Panc1 (cell line): Measurements from ENCODE around the gene HELB. TPM values are rescaled to one million over a fixed set of nuclear protein-coding genes. Genes with fewer than 3 reads are reported as not detected.

ENCODE experiments used
- ATAC-seq: fragments of 200-7000 bp; cut with Tn5 transposase; 2 replicates; pipeline ENCODE4 v1.9.1; 2020; ENCODE audit warnings: mild to moderate bottlenecking, moderate library complexity
- BruUV-seq: library from RNA; stranded (reverse); fragments of 400-500 nt; replicated peaks from 2 replicates; lab custom pipeline; 2021; lab: Mats Ljungman, UMichigan
- CTCF ChIA-PET: fragments of 300-600 bp; sonication (Branson Sonifier 250); formaldehyde crosslinking; loops from one replicate; lab custom pipeline; 2022; ENCODE audit warnings: antibody characterized with exemption; lab: Charles Lee
- POLR2A ChIA-PET: fragments of 300-600 bp; sonication (Branson Sonifier 250); formaldehyde crosslinking; loops from one replicate; lab custom pipeline; 2022; ENCODE audit warnings: antibody characterized with exemption; lab: Charles Lee
- DNase-seq: peaks from one replicate; pipeline ENCODE4 v3.0.0-alpha.2; 2010; ENCODE audit warnings: low read depth, low spot score
- H3K27ac ChIP-seq: 2 replicates; pipeline ENCODE4 v1.5.1; 2011; ENCODE audit warnings: mild to moderate bottlenecking, low read length, inconsistent platforms
- H3K27me3 ChIP-seq: fragments of 200-500 bp; sonication (Bioruptor generic); 2 replicates; pipeline ENCODE4 v1.6.0; 2014; ENCODE audit warnings: low read length, inconsistent platforms; ENCODE audit not compliant: control insufficient read depth, insufficient read depth
- H3K36me3 ChIP-seq: fragments of 200-500 bp; sonication (Bioruptor generic); 2 replicates; pipeline ENCODE4 v1.5.1; 2014; ENCODE audit warnings: inconsistent platforms, mild to moderate bottlenecking, low read length, moderate library complexity; ENCODE audit not compliant: control insufficient read depth, insufficient read depth
- H3K4me1 ChIP-seq: 2 replicates; pipeline ENCODE4 v1.5.1; 2011; ENCODE audit warnings: inconsistent platforms, mild to moderate bottlenecking, low read length, moderate library complexity; ENCODE audit not compliant: control insufficient read depth, insufficient read depth
- H3K4me3 ChIP-seq, 2 experiments: 2 replicates each; pipeline ENCODE4 v1.5.1; 2011 to 2012; ENCODE audit warnings: low read depth in 2 of 2, low read length in 2 of 2, mild to moderate bottlenecking in 2 of 2, inconsistent platforms in 1 of 2, moderate library complexity in 1 of 2
- H3K9me3 ChIP-seq: fragments of 200-500 bp; sonication (Bioruptor generic); 2 replicates; pipeline ENCODE4 v1.5.1; 2014; ENCODE audit warnings: low read depth, mild to moderate bottlenecking, inconsistent platforms, low read length, moderate library complexity; ENCODE audit not compliant: control insufficient read depth, insufficient read depth
- POLR2AphosphoS5 ChIP-seq: IDR thresholded peaks from 2 replicates; pipeline ENCODE4 v1.6.1; 2012; ENCODE audit warnings: mild to moderate bottlenecking, low read depth, low read length, moderate library complexity
- SIN3A ChIP-seq: IDR thresholded peaks from 2 replicates; pipeline ENCODE4 v1.6.1; 2012; ENCODE audit warnings: low read depth, mild to moderate bottlenecking, low read length, moderate library complexity, borderline replicate concordance; ENCODE audit not compliant: insufficient read depth
- TCF7L2 ChIP-seq: IDR thresholded peaks from 2 replicates; pipeline ENCODE4 v1.6.1; 2011; ENCODE audit warnings: mild to moderate bottlenecking, low read depth, low read length, inconsistent platforms
- in situ Hi-C: cut with HindIII; loops from 2 replicates; pipeline ENCODE4 v1.10.0; 2016; ENCODE audit warnings: low sequenced_read_pairs, low pct_unique_long_range_greater_than_20kb
- intact Hi-C: fragments of 100-400 bp; cut with micrococcal nuclease; formaldehyde crosslinking; loops from one replicate; pipeline ENCODE4 v1.10.0; 2022; ENCODE audit not compliant: unreplicated experiment
- total RNA-seq: library from RNA; stranded (reverse); gene quantifications from one replicate; pipeline ENCODE4 v1.2.1, GENCODE V29; 2021; ENCODE audit not compliant: unreplicated experiment
- TF ChIP-seq, protein P1 (sequence below), 2 experiments: IDR thresholded peaks; 2 replicates each; pipeline ENCODE4 v1.6.1; 2011 to 2012; ENCODE audit warnings: low read depth in 2 of 2, control low read depth in 1 of 2, low read length in 1 of 2, mild to moderate bottlenecking in 1 of 2, moderate library complexity in 1 of 2; ENCODE audit not compliant: insufficient read depth in 1 of 2
- TF ChIP-seq, protein P2 (sequence below): fragments of 450-650 bp; IDR thresholded peaks from 2 replicates; pipeline ENCODE4 v1.5.1; 2017; ENCODE audit warnings: mild to moderate bottlenecking

The HELB gene
- total RNA-seq, 1 experiment from 2014 or later = 4.9 TPM

DNA sequence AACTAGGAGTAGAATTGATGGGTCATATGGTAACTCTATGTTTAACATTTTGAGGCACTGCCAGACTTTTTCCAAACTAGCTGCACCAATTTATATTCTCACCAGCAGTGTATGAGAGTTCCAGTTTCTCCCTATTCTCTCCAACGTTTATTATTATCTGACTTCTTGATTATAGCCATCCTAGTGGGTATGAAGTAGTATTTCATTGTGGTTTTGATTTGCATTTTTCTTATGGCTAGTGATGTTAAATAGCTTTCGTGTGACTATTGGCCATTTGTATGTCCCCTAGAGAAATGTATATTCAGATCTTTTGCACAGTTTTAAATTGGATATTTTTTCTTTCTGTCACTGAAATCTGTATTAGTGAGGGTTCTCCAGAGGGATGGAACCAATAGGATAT, 37.8 kb downstream of the HELB start:
- Histone ChIP-seq H3K4me3 (no peak overlapping the region), H3K36me3 (no peaks in the 10 kb centered on the region), H3K27ac (no peak overlapping the region), H3K4me1 (no peaks in the 10 kb centered on the region), H3K9me3 (peaks cover 3% of the 10 kb centered on the region; the same call in 1 of the 2 replicates), H3K27me3 (no peaks in the 10 kb centered on the region)
- DNase-seq (no peak), ATAC-seq (no peak)
- ChIA-PET POLR2A (no interaction called here), CTCF (no interaction called here)
- TF ChIP-seq, protein P1, sequence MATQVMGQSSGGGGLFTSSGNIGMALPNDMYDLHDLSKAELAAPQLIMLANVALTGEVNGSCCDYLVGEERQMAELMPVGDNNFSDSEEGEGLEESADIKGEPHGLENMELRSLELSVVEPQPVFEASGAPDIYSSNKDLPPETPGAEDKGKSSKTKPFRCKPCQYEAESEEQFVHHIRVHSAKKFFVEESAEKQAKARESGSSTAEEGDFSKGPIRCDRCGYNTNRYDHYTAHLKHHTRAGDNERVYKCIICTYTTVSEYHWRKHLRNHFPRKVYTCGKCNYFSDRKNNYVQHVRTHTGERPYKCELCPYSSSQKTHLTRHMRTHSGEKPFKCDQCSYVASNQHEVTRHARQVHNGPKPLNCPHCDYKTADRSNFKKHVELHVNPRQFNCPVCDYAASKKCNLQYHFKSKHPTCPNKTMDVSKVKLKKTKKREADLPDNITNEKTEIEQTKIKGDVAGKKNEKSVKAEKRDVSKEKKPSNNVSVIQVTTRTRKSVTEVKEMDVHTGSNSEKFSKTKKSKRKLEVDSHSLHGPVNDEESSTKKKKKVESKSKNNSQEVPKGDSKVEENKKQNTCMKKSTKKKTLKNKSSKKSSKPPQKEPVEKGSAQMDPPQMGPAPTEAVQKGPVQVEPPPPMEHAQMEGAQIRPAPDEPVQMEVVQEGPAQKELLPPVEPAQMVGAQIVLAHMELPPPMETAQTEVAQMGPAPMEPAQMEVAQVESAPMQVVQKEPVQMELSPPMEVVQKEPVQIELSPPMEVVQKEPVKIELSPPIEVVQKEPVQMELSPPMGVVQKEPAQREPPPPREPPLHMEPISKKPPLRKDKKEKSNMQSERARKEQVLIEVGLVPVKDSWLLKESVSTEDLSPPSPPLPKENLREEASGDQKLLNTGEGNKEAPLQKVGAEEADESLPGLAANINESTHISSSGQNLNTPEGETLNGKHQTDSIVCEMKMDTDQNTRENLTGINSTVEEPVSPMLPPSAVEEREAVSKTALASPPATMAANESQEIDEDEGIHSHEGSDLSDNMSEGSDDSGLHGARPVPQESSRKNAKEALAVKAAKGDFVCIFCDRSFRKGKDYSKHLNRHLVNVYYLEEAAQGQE (IDR thresholded peaks at IDR 0.05; ENCODE audit: insufficient read depth in 1 of 2, low read depth in 2 of 2, low read length in 1 of 2) = no peak
- TF ChIP-seq, protein P2, sequence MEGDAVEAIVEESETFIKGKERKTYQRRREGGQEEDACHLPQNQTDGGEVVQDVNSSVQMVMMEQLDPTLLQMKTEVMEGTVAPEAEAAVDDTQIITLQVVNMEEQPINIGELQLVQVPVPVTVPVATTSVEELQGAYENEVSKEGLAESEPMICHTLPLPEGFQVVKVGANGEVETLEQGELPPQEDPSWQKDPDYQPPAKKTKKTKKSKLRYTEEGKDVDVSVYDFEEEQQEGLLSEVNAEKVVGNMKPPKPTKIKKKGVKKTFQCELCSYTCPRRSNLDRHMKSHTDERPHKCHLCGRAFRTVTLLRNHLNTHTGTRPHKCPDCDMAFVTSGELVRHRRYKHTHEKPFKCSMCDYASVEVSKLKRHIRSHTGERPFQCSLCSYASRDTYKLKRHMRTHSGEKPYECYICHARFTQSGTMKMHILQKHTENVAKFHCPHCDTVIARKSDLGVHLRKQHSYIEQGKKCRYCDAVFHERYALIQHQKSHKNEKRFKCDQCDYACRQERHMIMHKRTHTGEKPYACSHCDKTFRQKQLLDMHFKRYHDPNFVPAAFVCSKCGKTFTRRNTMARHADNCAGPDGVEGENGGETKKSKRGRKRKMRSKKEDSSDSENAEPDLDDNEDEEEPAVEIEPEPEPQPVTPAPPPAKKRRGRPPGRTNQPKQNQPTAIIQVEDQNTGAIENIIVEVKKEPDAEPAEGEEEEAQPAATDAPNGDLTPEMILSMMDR = no peak
- TF ChIP-seq TCF7L2 (no peak), POLR2AphosphoS5 (no peak), SIN3A (no peak)
- BruUV-seq = no TSS peak
- in situ Hi-C loops (no loop called here), intact Hi-C loops (no loop called here)

DNA sequence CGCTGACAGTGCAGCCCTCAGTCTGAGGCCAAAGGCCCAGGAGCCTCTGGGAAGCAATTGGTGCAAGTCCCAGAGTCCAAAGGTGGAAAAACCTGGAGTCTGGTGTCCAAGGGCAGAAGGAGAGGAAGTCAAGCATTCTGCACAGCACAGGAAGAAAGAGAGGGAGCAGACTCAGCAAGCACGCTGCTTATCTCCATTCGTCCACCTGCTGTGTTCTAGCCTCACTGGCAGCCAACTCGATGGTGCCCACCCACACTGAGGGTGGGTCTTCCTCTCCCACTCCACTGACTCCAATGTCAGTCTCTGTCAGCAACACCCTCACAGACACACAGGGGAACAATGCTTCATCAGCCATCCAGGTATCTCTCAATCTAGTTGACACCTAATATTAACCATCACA, 38.8 kb downstream of the HELB start:
- Histone ChIP-seq H3K27ac (no peak overlapping the region), H3K36me3 (no peaks in the 10 kb centered on the region), H3K4me1 (no peaks in the 10 kb centered on the region), H3K27me3 (no peaks in the 10 kb centered on the region), H3K4me3 (no peak overlapping the region), H3K9me3 (peaks cover 3% of the 10 kb centered on the region; the same call in 1 of the 2 replicates)
- in situ Hi-C loops (no loop called here), intact Hi-C loops (no loop called here)
- ATAC-seq (no peak), DNase-seq (no peak)
- ChIA-PET POLR2A (no interaction called here), CTCF (no interaction called here)
- no TSS peak for BruUV-seq
- TF ChIP-seq SIN3A (no peak), TCF7L2 (no peak), POLR2AphosphoS5 (no peak)
- TF ChIP-seq, protein P1 (IDR thresholded peaks at IDR 0.05; ENCODE audit: insufficient read depth in 1 of 2, low read depth in 2 of 2, low read length in 1 of 2) = no peak
- TF ChIP-seq, protein P2 = no peak
